WTC11 (cell line): Measurements from ENCODE around the gene BRICD5. TPM values are rescaled to one million over a fixed set of nuclear protein-coding genes. Genes with fewer than 3 reads are reported as not detected.
A peak's percentile ranks its signal among the peaks of the same experiment; 100 is the strongest.

Experiments used
- ATAC-seq: fragments of 200-7000 bp; cut with Tn5 transposase; 2 replicates; pipeline ENCODE4 v1.10.0; 2021; ENCODE audit warnings: mild to moderate bottlenecking, moderate library complexity
- CTCF ChIA-PET: fragments of 300-600 bp; sonication (Branson Sonifier 250); formaldehyde crosslinking; loops from one replicate; lab custom pipeline; 2021; ENCODE audit warnings: antibody characterized with exemption; lab: Charles Lee
- POLR2A ChIA-PET: fragments of 350-600 bp; sonication (Branson Sonifier 250); formaldehyde crosslinking; loops from one replicate; lab custom pipeline; 2021; ENCODE audit warnings: antibody characterized with exemption; lab: Charles Lee
- DNase-seq: peaks from one replicate; pipeline ENCODE4 v3.0.0; 2021; ENCODE audit warnings: low spot score
- H3K27ac Mint-ChIP-seq: 2 replicates; pipeline ENCODE4 v1.8.0; 2021; ENCODE audit warnings: mixed read lengths
- H3K27me3 Mint-ChIP-seq: 2 replicates; pipeline ENCODE4 v1.8.0; 2021; ENCODE audit warnings: low read depth, mild to moderate bottlenecking, moderate library complexity, mixed read lengths
- H3K36me3 Mint-ChIP-seq: 2 replicates; pipeline ENCODE4 v1.8.0; 2021; ENCODE audit warnings: mixed read lengths
- H3K4me1 Mint-ChIP-seq: 2 replicates; pipeline ENCODE4 v1.8.0; 2022; ENCODE audit warnings: mixed read lengths
- H3K4me3 Mint-ChIP-seq: 2 replicates; pipeline ENCODE4 v1.8.0; 2021; ENCODE audit warnings: mild to moderate bottlenecking, moderate library complexity, mixed read lengths
- H3K9me3 Mint-ChIP-seq: 2 replicates; pipeline ENCODE4 v1.8.0; 2021; ENCODE audit warnings: mixed read lengths
- ERG ChIP-seq: fragments of 250-450 bp; sonication (Bioruptor Pico); IDR thresholded peaks from 2 replicates; pipeline ENCODE4 v1.8.0; 2021; ENCODE audit warnings: mild to moderate bottlenecking
- HMGXB4 ChIP-seq: sonication (generic); formaldehyde crosslinking; IDR thresholded peaks from 2 replicates; pipeline ENCODE4 v1.8.1; 2023; ENCODE audit warnings: mild to moderate bottlenecking, moderate library complexity, missing genetic modification reagents
- IRF1 ChIP-seq: sonication (generic); formaldehyde crosslinking; IDR thresholded peaks from 2 replicates; pipeline ENCODE4 v1.8.0; 2023; ENCODE audit warnings: missing genetic modification reagents
- PRRX2 ChIP-seq: fragments of 250-450 bp; sonication (Bioruptor Pico); IDR thresholded peaks from 2 replicates; pipeline ENCODE4 v1.8.0; 2021; ENCODE audit warnings: mild to moderate bottlenecking
- SP1 ChIP-seq: sonication (generic); formaldehyde crosslinking; conservative IDR thresholded peaks from 2 replicates; pipeline ENCODE4 v1.8.1; 2022; ENCODE audit warnings: missing genetic modification reagents
- TEAD1 ChIP-seq: sonication (generic); formaldehyde crosslinking; IDR thresholded peaks from 2 replicates; pipeline ENCODE4 v1.8.0; 2022; ENCODE audit warnings: mild to moderate bottlenecking, missing genetic modification reagents
- USF2 ChIP-seq: sonication (generic); formaldehyde crosslinking; IDR thresholded peaks from 2 replicates; pipeline ENCODE4 v1.8.1; 2023; ENCODE audit warnings: mild to moderate bottlenecking, missing genetic modification reagents, moderate library complexity
- ZNF232 ChIP-seq: sonication (generic); formaldehyde crosslinking; IDR thresholded peaks from 2 replicates; pipeline ENCODE4 v1.8.0; 2022; ENCODE audit warnings: mild to moderate bottlenecking, missing genetic modification reagents
- ZNF396 ChIP-seq: fragments of 250-450 bp; sonication (Bioruptor Pico); IDR thresholded peaks from 2 replicates; pipeline ENCODE4 v1.8.0; 2021; ENCODE audit warnings: mild to moderate bottlenecking, moderate library complexity, borderline replicate concordance
- ZNF423 ChIP-seq: fragments of 250-450 bp; sonication (Bioruptor Pico); IDR thresholded peaks from 2 replicates; pipeline ENCODE4 v2.1.2; 2022; ENCODE audit warnings: mild to moderate bottlenecking, moderate library complexity
- ZNF512 ChIP-seq: sonication (generic); formaldehyde crosslinking; IDR thresholded peaks from 2 replicates; pipeline ENCODE4 v1.8.1; 2022; ENCODE audit warnings: missing genetic modification reagents, borderline replicate concordance
- ZNF671 ChIP-seq: fragments of 250-450 bp; sonication (Bioruptor Pico); IDR thresholded peaks from 2 replicates; pipeline ENCODE4 v1.8.0; 2021; ENCODE audit warnings: mild to moderate bottlenecking
- ZSCAN18 ChIP-seq: fragments of 250-450 bp; sonication (Bioruptor Pico); IDR thresholded peaks from 2 replicates; pipeline ENCODE4 v2.1.2; 2022; ENCODE audit warnings: mild to moderate bottlenecking, moderate library complexity
- total RNA-seq: library from RNA; stranded (reverse); gene quantifications from 3 replicates; pipeline ENCODE4 v1.2.3, GENCODE V29; 2021

Gene BRICD5
- total RNA-seq, 1 experiment from 2014 or later: 13.6 TPM

- POLR2A ChIA-PET: interaction anchor here (0.9 to 1.7 kb wide), 7 partner anchors 8 to 59 kb away, joined by 3 to 10 read pairs (median 4); partner anchors contain the start of genes DNASE1L2, E4F1, ECI1 and TRAF7
Measured at GRCh38 chr16:2214719-2214968, 4.0 kb upstream of the BRICD5 start, which contains the start of gene PGP. PGP (minus strand) TSS chr16:2214840; CDS start chr16:2214777, 63 bp downstream.

More at GRCh38 chr16:2214719-2214968, 4.0 kb upstream of the BRICD5 start, which contains the start of gene PGP:
- Mint-ChIP-seq H3K27ac (peak within 1 kb of the TSS; percentile 99), H3K4me3 (peak within 1 kb of the TSS; percentile 83), H3K27me3 (no peaks in the 10 kb centered on the region), H3K36me3 (peaks cover 11% of the 10 kb centered on the region), H3K9me3 (no peaks in the 10 kb centered on the region), H3K4me1 (peaks cover 25% of the 10 kb centered on the region)
- CTCF ChIA-PET: interaction anchor here (0.6 to 2.8 kb wide), 10 partner anchors 9 to 287 kb away, joined by 3 to 30 read pairs (median 5); partner anchors contain the start of genes CASKIN1, DNASE1L2, ECI1 and TBL3
- DNase-seq (no peak), ATAC-seq (no peak)
- TF ChIP-seq IRF1 (CRISPR knock-in tag) (no peak), ZNF671 (CRISPR knock-in tag) (peak; percentile 89; the same call in 1 of the 2 replicates), ZNF512 (CRISPR knock-in tag) (no peak), PRRX2 (CRISPR knock-in tag) (peak; percentile 89; the same call in 1 of the 2 replicates), ZNF423 (CRISPR knock-in tag) (0 out of 2 replicates have a peak, but pooled peaks have one; percentile 52), TEAD1 (CRISPR knock-in tag) (no peak), USF2 (CRISPR knock-in tag) (no peak), SP1 (CRISPR knock-in tag) (0 out of 2 replicates have a peak, but pooled peaks have one; percentile 68), ERG (CRISPR knock-in tag) (peak; percentile 62; the same call in 1 of the 2 replicates), ZNF396 (CRISPR knock-in tag) (0 out of 2 replicates have a peak, but pooled peaks have one; percentile 88), ZNF232 (CRISPR knock-in tag) (no peak), ZSCAN18 (CRISPR knock-in tag) (peak; percentile 99; the same call in 1 of the 2 replicates), HMGXB4 (no peak)
